HG03097 (cell line): ENCODE measurements around the gene MS4A6E.
"Not testable (repeated sequence)": the region's sequence is repeated elsewhere in the genome, so short reads cannot be mapped to it uniquely, and the experiment has no call there.

Source experiments
- ATAC-seq: cut with Tn5 transposase; IDR thresholded peaks from one replicate; pipeline ENCODE4 v1.9.1; 2021; ENCODE audit not compliant: unreplicated experiment, low FRiP score

Gene MS4A6E

DNA sequence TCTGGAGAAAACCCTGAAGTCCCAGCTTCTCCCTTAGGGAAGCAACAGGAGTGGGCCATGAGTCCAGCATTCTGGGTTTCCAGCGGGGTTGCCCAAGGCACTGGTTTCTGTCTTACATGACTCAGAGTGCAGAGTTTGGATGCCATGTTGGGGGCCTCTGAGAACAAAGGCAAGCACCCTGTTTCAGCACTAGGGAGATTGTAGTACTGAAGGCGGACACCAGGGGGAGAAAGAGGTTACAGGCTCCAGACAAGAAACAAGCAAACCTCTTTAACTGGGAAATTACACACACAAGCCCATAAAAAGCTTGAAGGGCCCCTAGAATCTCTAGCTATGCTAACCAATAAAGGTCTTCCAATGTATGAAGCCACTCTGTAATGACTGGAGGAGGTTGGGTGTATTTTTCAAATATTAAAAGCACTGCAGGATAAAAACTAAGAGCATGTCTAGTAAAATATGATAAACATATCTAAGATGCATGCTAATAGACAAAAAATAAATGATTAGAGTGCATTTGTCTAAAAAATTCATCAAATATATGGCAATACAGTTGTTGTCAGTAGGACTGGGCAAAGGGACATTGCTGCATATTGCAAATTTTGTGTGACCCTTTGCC is 7.1 kb downstream of the MS4A6E start:
- ATAC-seq: no peak

- ATAC-seq: no peak
Observed at GRCh38 chr11:60336767-60337391, 9.8 kb downstream of the MS4A6E start.

GRCh38 chr11:60338053-60338452 is 11.0 kb downstream of the MS4A6E start:
- ATAC-seq: no peak

GRCh38 chr11:60339356-60339755 is 12.3 kb downstream of the MS4A6E start:
- no peak for ATAC-seq

DNA sequence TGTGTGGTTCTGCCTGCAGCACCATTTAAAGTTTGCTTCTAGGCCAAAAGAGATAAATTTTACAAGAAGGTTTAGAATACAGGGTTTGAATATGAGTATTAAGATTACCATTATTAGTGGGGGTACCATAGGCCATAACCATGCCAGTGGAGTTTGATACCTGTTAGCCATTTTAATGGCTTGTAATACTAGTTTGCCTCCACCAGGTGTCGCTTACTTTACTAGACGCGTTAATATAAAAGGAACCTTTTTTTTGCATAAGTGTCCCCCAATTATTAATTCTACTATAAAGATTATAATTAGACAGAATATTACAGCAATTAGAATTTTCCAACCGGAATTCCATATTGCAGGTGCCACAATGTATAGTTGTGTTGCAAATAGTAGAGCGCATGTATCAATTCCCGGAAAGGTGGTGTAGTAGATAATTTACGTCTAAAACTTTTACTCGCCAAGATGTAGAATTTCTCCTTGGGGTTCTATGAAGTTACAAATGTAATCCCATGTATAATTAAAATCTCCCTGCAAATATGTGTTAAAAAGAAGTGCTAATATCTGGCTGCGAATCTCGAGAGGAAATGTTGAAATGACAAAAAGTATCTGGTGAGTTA is 16.1 kb downstream of the MS4A6E start:
- no peak for ATAC-seq

- no peak for ATAC-seq
Observed at GRCh38 chr11:60344146-60344545, 17.1 kb downstream of the MS4A6E start.

- no peak for ATAC-seq
Observed at GRCh38 chr11:60345489-60345888, 18.4 kb downstream of the MS4A6E start.

DNA sequence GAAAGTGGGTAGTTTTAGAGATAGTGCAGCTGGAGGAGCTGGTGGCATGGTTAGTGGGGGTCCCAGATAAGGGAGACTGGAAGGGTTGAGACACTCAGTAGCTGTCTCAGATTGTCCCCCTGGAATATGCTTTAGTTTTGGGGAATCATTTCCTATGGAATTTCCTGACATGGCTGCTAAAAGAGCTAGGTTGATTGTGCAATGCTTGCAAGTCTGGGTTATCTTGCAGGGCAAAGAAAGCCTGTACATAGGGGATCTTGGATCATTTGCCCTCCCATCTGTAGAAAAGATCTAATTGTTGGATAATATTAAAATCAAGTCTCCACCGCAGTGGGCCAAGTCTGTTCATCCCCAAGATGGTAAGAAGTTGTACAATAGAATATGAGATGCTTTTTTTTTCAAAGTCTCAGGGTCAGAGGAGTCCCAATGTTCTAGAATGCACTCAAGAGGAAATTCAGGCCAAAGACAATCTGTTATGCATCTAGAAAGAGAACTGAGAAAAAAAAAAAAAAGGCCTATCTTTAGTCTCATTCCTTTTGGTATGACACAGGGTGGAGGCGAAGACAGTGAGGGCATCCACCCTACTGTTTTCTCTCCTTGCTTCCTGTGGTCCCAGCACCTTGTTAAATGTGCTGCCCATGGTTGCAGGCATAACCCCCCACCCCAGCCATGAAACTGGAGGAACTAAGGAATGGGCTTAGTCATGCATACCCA is 20.2 kb downstream of the MS4A6E start:
- ATAC-seq: no peak

- no peak for ATAC-seq
Observed at GRCh38 chr11:60348116-60348515, 21.1 kb downstream of the MS4A6E start.

GRCh38 chr11:60349990-60350389 is 22.9 kb downstream of the MS4A6E start:
- no peak for ATAC-seq

GRCh38 chr11:60357771-60358170 is 30.7 kb downstream of the MS4A6E start:
- ATAC-seq: no peak

- no peak for ATAC-seq
Observed at GRCh38 chr11:60360621-60361020, 33.6 kb downstream of the MS4A6E start.

GRCh38 chr11:60362241-60362640 is 35.2 kb downstream of the MS4A6E start:
- no peak for ATAC-seq

- ATAC-seq: peak; percentile 46
Observed at GRCh38 chr11:60363542-60364470, 36.8 kb downstream of the MS4A6E start.

DNA sequence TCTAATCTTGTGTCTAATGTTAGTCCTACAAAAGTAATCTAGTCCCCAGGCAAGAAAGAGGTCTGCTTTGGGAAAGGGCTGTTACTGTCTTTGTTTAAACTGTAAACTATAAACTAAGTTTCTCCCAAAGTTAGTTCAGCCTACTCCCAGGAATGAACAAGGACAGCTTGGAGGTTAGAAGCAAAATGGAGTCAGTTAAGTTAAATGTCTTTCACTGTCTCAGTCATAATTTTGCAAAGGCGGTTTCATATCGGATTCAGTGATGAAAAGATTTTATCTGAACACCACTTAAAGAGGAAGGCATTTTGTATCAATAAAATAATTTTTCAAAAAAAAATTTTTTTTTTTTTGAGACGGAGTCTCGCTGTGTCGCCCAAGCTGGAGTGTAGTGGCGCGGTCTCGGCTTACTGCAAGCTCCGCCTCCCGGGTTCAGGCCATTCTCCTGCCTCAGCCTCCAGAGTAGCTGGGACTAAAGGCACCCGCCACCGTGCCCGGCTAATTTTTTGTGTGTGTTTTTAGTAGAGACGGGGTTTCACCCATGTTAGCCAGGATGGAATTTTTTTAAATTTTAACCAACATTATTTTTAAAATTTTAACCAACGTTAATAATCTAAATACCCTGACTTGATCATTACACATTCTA is 39.3 kb downstream of the MS4A6E start:
- not testable (repeated sequence) for ATAC-seq

DNA sequence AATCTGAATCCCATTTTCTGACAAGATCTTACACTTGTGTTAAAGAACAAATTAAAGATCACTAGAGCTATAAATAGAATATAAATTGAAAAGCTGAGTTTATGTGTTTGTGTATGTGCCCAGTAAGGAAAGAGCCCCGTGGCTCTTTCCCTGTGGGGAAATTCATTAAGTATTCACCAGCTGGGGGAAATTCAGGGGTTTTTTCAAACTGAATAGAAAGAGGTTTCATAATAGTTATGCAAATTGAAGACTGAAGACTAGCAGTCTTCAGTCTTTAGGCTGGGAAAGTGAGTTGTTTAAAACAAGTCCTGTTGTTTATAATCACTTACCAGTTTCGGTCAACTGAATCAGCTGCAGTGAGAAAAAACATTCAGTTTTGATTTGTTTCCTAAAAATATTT is 40.0 kb downstream of the MS4A6E start:
- peak; percentile 61 for ATAC-seq

DNA sequence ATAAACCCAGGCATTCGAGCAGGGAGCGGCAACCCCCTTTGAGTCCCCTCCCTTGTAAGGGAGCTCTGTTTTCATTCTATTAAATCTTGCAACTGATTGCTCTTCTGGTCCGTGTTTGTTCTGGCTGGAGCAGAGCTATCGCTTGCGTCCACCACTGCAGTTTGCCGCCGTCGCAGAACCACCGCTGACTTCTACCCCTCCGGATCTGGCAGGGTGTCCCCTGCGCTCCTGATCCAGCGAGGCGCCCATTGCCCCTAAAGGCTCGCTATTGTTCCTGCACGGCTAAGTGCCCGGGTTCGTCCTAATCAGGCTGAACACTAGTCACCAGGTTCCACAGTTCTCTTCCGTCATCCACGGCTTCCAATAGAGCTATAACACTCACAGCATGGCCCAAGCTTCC is 40.8 kb downstream of the MS4A6E start:
- ATAC-seq: no peak

- no peak for ATAC-seq
Observed at GRCh38 chr11:60370252-60370810, 43.3 kb downstream of the MS4A6E start.

DNA sequence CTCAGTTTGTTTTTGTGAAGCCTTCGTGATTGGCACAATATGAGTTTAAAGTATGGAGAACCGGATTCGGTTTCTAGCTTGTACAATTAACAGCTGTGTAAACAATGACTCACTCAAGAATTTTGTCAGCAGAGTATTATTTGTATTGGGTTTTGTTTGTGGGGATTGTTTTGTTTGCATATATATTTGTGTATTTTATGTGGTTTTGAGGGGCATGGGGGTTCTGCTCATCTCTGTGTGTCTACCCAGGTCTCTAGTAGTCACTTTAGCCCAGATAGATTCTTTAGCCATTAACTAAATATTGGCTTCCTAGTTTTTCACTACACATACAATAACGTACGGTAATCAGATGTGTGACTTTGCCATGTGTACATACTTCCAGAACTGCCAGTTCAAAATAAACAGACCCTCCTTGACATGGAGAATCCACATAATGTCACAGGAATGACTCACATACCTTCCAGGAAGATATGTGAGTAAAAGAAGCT is 43.8 kb downstream of the MS4A6E start:
- no peak for ATAC-seq

GRCh38 chr11:60371386-60371785 is 44.3 kb downstream of the MS4A6E start:
- no peak for ATAC-seq
